Measurements from ENCODE around the gene CDHR4. TPM values are rescaled to one million over a fixed set of nuclear protein-coding genes. Genes with fewer than 3 reads are reported as not detected.

Gene CDHR4
- total and polyA plus RNA-seq, 9 of the 15 experiments (the other 6 are each of a cell fraction or from before 2014, with no cell fraction given) = 0.21 TPM; not detected in 8

DNA sequence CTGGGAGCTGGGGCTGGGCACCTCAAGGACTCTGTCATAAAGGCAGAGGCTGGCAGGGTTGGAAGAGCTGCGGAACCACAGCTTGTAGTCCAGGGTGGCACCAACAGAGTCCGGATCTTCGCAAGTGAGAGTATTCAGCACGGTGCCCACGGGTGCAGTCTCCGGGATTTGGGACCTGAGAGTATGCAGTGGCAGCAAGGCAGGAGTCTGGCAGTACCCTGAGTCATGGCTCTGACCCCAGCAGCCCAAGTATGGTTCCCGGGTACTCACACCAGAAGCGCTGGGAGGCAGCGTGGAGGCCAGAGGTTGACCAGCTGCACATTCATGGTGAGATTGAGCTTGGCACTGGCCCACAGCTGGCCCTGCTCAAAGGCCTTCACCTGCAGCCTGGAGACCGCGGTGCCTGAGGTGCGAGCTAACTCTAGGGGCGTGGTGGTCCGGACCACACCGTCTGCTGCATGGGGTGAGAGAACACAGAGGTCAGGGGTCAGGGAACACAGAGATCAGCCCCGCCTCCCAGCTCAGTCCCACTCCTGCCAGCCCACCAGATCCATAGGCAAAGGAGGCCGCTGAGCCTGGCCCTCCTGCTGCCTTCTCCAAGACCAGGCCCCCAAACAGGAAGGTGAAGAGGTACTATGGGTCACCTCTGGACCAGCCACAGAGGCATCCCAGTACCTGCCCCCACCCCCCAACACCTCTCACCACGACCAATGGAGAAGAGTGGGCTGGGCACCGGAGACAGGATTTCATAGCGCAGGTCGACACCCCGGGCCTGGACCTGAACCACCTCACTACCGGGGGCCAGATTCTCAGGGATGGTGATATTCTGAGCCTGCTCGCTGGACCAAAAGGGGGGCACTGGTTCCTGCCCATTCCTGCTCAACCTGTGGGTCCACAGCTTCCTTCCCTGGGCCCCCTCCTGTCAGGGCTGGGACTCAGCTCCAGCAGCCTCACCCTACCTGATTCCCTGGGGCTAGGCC lies 4.5 kb downstream of the CDHR4 start:
- intact Hi-C loops (cut with micrococcal nuclease) = no loop called here

DNA sequence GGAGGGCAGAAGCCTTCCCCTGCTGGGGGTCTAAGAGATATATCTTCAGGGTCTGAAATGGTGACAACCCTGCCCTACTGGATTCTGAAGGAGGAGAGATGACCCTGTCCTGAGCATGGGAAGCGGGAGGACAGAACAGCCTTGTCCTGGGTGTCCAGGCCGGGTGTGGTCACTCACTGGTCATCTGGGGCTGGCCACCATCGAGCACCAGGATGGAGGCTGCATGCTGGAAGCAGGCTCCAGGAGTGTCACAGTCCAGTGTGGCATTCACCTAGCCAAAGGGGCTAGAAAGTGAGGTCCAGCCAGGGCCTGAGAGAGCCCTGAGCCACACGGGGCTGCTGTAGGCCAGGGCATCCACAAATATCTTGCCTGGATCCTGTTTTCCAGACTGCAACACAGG lies 5.2 kb downstream of the CDHR4 start:
- no peak overlapping the region for H2AFZ ChIP-seq (ENCODE audit: low read depth, low read length)
- 10% methylated on average over 3 of the region's 4 CpGs for WGBS (ENCODE audit: insufficient coverage, low coverage, missing lambda C conversion rate)
- no peaks in the 10 kb centered on the region for H3K36me3 ChIP-seq (ENCODE audit: control insufficient read depth, insufficient read depth, low read length)
- H3K9me1 ChIP-seq (ENCODE audit: control insufficient read depth, insufficient read depth, low read length) = no peaks in the 10 kb centered on the region
- intact Hi-C loops (cut with micrococcal nuclease) = no loop called here
- no peak overlapping the region for H3K27ac ChIP-seq (ENCODE audit: extremely low read depth, low read depth, low read length)
- FAIRE-seq (no peak), ATAC-seq (no peak), DNase-seq (ENCODE audit: extremely low read depth in 1 of 4, low spot score in 3 of 4) (peak in 1 of 4 experiments; percentile 1)
- H3K9me3 ChIP-seq (replicated peaks; ENCODE audit: control insufficient read depth, insufficient read depth, low read depth, low read length) = no peaks in the 10 kb centered on the region
- ChIA-PET POLR2A (interaction anchor here (1.1 kb wide), 1 partner anchor 8 kb away, joined by 5 read pairs; the partner anchor contains the start of gene IP6K1), CTCF (ENCODE audit: low intra/inter-chr PET ratio) (no interaction called here)
- H3K9ac ChIP-seq (ENCODE audit: insufficient read depth in 1 of 2, low read depth in 2 of 2, low read length in 2 of 2) = no peak overlapping the region
- no peaks in the 10 kb centered on the region for H3K79me2 ChIP-seq (ENCODE audit: control insufficient read depth, insufficient read depth, low read length)
- in situ Hi-C loops (cut with MboI) = no loop called here
- BruUV-seq (replicated peaks) = no TSS peak
- no peak overlapping the region for H3K4me2 ChIP-seq (ENCODE audit: insufficient read depth, low read length)
- H3K4me3 ChIP-seq = no peak overlapping the region
- no peak for TF ChIP-seq MEF2D (tag; conservative IDR thresholded peaks at IDR 0.05; ENCODE audit: low read depth)
- peaks cover 7 to 10% of the 10 kb centered on the region in 2 experiments; a peak in 3 of 5 replicates for H3K4me1 ChIP-seq (replicated peaks in 1 of 2; ENCODE audit: control insufficient read depth in 2 of 2, insufficient read depth in 2 of 2, low read length in 2 of 2)
- no peaks in the 10 kb centered on the region for H3K27me3 ChIP-seq (ENCODE audit: control insufficient read depth in 2 of 2, insufficient read depth in 2 of 2, low read length in 2 of 2)
- H4K20me1 ChIP-seq (replicated peaks; ENCODE audit: control insufficient read depth, insufficient read depth, low read length) = no peaks in the 10 kb centered on the region

More for the DNA sequence above, 4.5 kb downstream of the CDHR4 start:
- Histone ChIP-seq H3K36me3 (ENCODE audit: control insufficient read depth, insufficient read depth, low read length) (no peaks in the 10 kb centered on the region), H3K4me3 (no peak overlapping the region), H3K4me2 (ENCODE audit: insufficient read depth, low read length) (no peak overlapping the region), H2AFZ (ENCODE audit: low read depth, low read length) (no peak overlapping the region), H3K27me3 (ENCODE audit: control insufficient read depth in 2 of 2, insufficient read depth in 2 of 2, low read length in 2 of 2) (no peaks in the 10 kb centered on the region), H3K9ac (ENCODE audit: insufficient read depth in 1 of 2, low read depth in 2 of 2, low read length in 2 of 2) (no peak overlapping the region), H3K27ac (ENCODE audit: extremely low read depth, low read depth, low read length) (no peak overlapping the region), H3K4me1 (replicated peaks in 1 of 2; ENCODE audit: control insufficient read depth in 2 of 2, insufficient read depth in 2 of 2, low read length in 2 of 2) (peaks cover 7 to 10% of the 10 kb centered on the region in 2 experiments; a peak in 3 of 5 replicates), H3K9me1 (ENCODE audit: control insufficient read depth, insufficient read depth, low read length) (peaks cover 2% of the 10 kb centered on the region), H4K20me1 (replicated peaks; ENCODE audit: control insufficient read depth, insufficient read depth, low read length) (no peaks in the 10 kb centered on the region), H3K79me2 (ENCODE audit: control insufficient read depth, insufficient read depth, low read length) (no peaks in the 10 kb centered on the region), H3K9me3 (replicated peaks; ENCODE audit: control insufficient read depth, insufficient read depth, low read depth, low read length) (no peaks in the 10 kb centered on the region)
- CTCF ChIA-PET (ENCODE audit: low intra/inter-chr PET ratio) = no interaction called here
- POLR2A ChIA-PET = interaction anchor here (0.6 to 1.1 kb wide), 3 partner anchors 9 to 366 kb away, joined by 3 to 5 read pairs (median 3); partner anchors contain the start of genes IP6K1 and NICN1
- ATAC-seq (no peak), DNase-seq (ENCODE audit: extremely low read depth in 1 of 4, low spot score in 3 of 4) (peak in 1 of 4 experiments; percentile 2), FAIRE-seq (no peak)
- TF ChIP-seq MECOM (CRISPR knock-in tag; IDR thresholded peaks at IDR 0.05) = no peak
- in situ Hi-C loops (cut with MboI) = no loop called here
- 55% methylated on average over 17 of the region's 24 CpGs for WGBS (ENCODE audit: insufficient coverage, low coverage, missing lambda C conversion rate)
- BruUV-seq (replicated peaks) = no TSS peak
